HepG2 (cell line): ENCODE results near the gene PDILT. TPM values are rescaled to one million over a fixed set of nuclear protein-coding genes. Genes with fewer than 3 reads are reported as not detected.
A peak's percentile ranks its signal among the peaks of the same experiment; 100 is the strongest.

ENCODE experiments used
- IKZF4 ChIP-seq: sonication (generic); formaldehyde crosslinking; IDR thresholded peaks from 2 replicates; pipeline ENCODE4 v1.5.1; 2020; ENCODE audit warnings: borderline replicate concordance, mild to moderate bottlenecking, low read depth, missing genetic modification reagents; ENCODE audit errors: not compliant biosample characterization
- NKX3-1 ChIP-seq: sonication (generic); formaldehyde crosslinking; IDR thresholded peaks from 2 replicates; pipeline ENCODE4 v1.5.0; 2020; ENCODE audit warnings: missing genetic modification reagents
- SOX13 ChIP-seq, 3 experiments: fragments of 450-650 bp in 1 of 3; sonication (generic) in 1 of 3; formaldehyde crosslinking in 1 of 3; IDR thresholded peaks in 2 of 3; conservative IDR thresholded peaks in 1 of 3; 2 replicates each; pipeline versions ENCODE4 v1.5.0 to v1.6.1; 2016 to 2020; ENCODE audit warnings: antibody characterized with exemption in 1 of 3, mild to moderate bottlenecking in 1 of 3, missing compliant biosample characterization in 1 of 3, missing genetic modification reagents in 1 of 3, moderate library complexity in 1 of 3
- ZBTB20 ChIP-seq: sonication (generic); formaldehyde crosslinking; IDR thresholded peaks from 2 replicates; pipeline ENCODE4 v1.8.1; 2023; ENCODE audit warnings: missing genetic modification reagents, low read depth, mild to moderate bottlenecking, borderline replicate concordance
- ZNF205 ChIP-seq: IDR thresholded peaks from 2 replicates; pipeline ENCODE4 v1.6.1; 2018; ENCODE audit warnings: missing biosample characterization, missing genetic modification reagents
- ZNF331 ChIP-seq: sonication (generic); formaldehyde crosslinking; IDR thresholded peaks from 2 replicates; pipeline ENCODE4 v1.4.0; 2020; ENCODE audit warnings: missing genetic modification reagents
- ZNF7 ChIP-seq: IDR thresholded peaks from 2 replicates; pipeline ENCODE4 v1.6.1; 2016; ENCODE audit warnings: missing biosample characterization, missing genetic modification reagents
- polyA plus RNA-seq, 8 experiments: library from polyadenylated mRNA; depleted of rRNA in 3 of 8; stranded (reverse) in 7 of 8; unstranded in 1 of 8; fragments of >200 nt; fragmentation: Illumina TruSeq in 4 of 8; extraction: Trizol in 4 of 8; gene quantifications; 2 replicates each; pipeline versions ENCODE4 v1.2.1 to v1.2.3, GENCODE V29; 2011 to 2016; ENCODE audit warnings: low read depth in 4 of 8, missing spikeins in 1 of 8, mixed read lengths in 1 of 8; ENCODE audit not compliant: insufficient read depth in 1 of 8
- total RNA-seq, 5 experiments: library from RNA; depleted of rRNA; stranded (reverse); fragments of >200 nt; fragmentation: Illumina TruSeq; extraction: Trizol; gene quantifications; 2 replicates each; pipeline ENCODE4 v1.2.3, GENCODE V29; 2016; ENCODE audit warnings: low read depth in 1 of 5
- TF ChIP-seq, protein P1 (sequence below): IDR thresholded peaks from 2 replicates; pipeline ENCODE4 v1.6.1; 2016; ENCODE audit warnings: mild to moderate bottlenecking
- TF ChIP-seq, protein P2 (sequence below): sonication (generic); formaldehyde crosslinking; IDR thresholded peaks from 2 replicates; pipeline ENCODE4 v1.4.0; 2020; ENCODE audit warnings: missing genetic modification reagents, borderline replicate concordance
- TF ChIP-seq, protein P3 (sequence below): sonication (generic); formaldehyde crosslinking; IDR thresholded peaks from 2 replicates; pipeline ENCODE4 v1.4.0; 2020; ENCODE audit warnings: missing genetic modification reagents
- TF ChIP-seq, protein P4 (sequence below): IDR thresholded peaks from 2 replicates; pipeline ENCODE4 v1.4.0; 2020; ENCODE audit warnings: mild to moderate bottlenecking, missing genetic modification reagents
- TF ChIP-seq, protein P5 (sequence below): sonication (generic); formaldehyde crosslinking; IDR thresholded peaks from 2 replicates; pipeline ENCODE4 v1.4.0; 2020; ENCODE audit warnings: missing genetic modification reagents
- TF ChIP-seq, protein P6 (sequence below): sonication (generic); formaldehyde crosslinking; conservative IDR thresholded peaks from 2 replicates; pipeline ENCODE4 v1.4.0; 2020; ENCODE audit warnings: missing genetic modification reagents

PDILT gene
- total and polyA plus RNA-seq, 2 of the 13 experiments (the other 11 are each of a cell fraction or from before 2014, with no cell fraction given) = not detected

DNA sequence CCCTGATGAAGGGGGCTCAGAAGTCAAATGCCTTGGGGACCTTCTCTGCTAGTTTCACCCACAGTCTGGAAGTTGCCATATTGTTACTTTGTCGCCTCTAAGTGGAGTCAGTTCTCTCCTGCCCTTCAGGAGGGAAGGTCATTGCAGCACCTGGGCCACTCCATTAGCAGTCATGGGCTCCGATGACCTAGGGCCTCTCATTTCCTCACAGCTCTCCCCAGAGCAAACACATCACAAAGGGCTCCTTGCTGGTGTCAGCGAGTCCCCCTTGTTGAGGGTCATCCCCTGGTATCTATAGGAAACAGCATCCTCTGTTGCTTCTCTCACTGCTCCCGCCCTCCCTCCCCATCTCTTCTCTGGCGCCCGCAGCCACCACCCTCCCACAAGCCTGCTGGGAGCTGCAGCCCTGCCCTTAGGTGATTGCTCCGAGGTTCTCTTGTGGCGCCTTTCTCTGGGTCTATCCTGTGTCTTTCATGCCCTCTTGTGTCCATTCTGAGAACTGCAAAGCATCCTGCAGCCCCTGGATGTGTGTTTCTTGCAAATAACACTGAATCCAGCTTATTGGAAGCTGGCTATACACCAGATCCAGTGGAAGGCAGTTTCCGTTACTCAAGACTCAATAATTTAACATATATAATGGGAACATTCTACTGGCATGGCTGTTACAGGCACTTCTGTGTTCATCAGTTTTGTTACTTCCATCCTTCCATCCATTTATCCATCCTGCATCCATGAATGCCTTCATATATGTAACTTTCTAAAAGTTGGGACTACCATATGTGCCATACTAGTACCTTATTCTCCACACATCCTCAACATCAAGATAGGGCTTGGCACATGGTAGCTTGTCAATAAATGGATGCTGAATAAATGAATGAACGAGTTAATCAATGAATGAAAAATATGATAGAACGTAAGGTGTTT, 21.2 kb downstream of the PDILT start (continued):
- TF ChIP-seq IKZF4 (no peak), ZNF331 (CRISPR knock-in tag) (peak; percentile 50; the same call in 1 of the 2 replicates), ZNF7 (0 out of 2 replicates have a peak, but pooled peaks have one; percentile 1), ZNF205 (CRISPR knock-in tag) (no peak), SOX13 (IDR thresholded peaks at IDR 0.05) (no peak), SOX13 (CRISPR knock-in tag; conservative IDR thresholded peaks at IDR 0.05 in 1 of 2, IDR thresholded peaks at IDR 0.05 in 1 of 2) (0 out of 4 replicates have a peak, but pooled peaks of 1 of the 2 experiments have one; percentile 17), ZBTB20 (peak; percentile 21; the same call in 1 of the 2 replicates), NKX3-1 (CRISPR knock-in tag) (no peak)
- TF ChIP-seq, protein P1, sequence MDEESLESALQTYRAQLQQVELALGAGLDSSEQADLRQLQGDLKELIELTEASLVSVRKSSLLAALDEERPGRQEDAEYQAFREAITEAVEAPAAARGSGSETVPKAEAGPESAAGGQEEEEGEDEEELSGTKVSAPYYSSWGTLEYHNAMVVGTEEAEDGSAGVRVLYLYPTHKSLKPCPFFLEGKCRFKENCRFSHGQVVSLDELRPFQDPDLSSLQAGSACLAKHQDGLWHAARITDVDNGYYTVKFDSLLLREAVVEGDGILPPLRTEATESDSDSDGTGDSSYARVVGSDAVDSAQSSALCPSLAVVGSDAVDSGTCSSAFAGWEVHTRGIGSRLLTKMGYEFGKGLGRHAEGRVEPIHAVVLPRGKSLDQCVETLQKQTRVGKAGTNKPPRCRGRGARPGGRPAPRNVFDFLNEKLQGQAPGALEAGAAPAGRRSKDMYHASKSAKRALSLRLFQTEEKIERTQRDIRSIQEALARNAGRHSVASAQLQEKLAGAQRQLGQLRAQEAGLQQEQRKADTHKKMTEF (CRISPR knock-in tag) = no peak
- TF ChIP-seq, protein P2, sequence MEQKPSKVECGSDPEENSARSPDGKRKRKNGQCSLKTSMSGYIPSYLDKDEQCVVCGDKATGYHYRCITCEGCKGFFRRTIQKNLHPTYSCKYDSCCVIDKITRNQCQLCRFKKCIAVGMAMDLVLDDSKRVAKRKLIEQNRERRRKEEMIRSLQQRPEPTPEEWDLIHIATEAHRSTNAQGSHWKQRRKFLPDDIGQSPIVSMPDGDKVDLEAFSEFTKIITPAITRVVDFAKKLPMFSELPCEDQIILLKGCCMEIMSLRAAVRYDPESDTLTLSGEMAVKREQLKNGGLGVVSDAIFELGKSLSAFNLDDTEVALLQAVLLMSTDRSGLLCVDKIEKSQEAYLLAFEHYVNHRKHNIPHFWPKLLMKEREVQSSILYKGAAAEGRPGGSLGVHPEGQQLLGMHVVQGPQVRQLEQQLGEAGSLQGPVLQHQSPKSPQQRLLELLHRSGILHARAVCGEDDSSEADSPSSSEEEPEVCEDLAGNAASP (CRISPR knock-in tag) = peak; percentile 58; the same call in 1 of the 2 replicates
- TF ChIP-seq, protein P3, sequence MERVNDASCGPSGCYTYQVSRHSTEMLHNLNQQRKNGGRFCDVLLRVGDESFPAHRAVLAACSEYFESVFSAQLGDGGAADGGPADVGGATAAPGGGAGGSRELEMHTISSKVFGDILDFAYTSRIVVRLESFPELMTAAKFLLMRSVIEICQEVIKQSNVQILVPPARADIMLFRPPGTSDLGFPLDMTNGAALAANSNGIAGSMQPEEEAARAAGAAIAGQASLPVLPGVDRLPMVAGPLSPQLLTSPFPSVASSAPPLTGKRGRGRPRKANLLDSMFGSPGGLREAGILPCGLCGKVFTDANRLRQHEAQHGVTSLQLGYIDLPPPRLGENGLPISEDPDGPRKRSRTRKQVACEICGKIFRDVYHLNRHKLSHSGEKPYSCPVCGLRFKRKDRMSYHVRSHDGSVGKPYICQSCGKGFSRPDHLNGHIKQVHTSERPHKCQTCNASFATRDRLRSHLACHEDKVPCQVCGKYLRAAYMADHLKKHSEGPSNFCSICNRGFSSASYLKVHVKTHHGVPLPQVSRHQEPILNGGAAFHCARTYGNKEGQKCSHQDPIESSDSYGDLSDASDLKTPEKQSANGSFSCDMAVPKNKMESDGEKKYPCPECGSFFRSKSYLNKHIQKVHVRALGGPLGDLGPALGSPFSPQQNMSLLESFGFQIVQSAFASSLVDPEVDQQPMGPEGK (CRISPR knock-in tag) = peak; percentile 30; the same call in 1 of the 2 replicates
- TF ChIP-seq, protein P4, sequence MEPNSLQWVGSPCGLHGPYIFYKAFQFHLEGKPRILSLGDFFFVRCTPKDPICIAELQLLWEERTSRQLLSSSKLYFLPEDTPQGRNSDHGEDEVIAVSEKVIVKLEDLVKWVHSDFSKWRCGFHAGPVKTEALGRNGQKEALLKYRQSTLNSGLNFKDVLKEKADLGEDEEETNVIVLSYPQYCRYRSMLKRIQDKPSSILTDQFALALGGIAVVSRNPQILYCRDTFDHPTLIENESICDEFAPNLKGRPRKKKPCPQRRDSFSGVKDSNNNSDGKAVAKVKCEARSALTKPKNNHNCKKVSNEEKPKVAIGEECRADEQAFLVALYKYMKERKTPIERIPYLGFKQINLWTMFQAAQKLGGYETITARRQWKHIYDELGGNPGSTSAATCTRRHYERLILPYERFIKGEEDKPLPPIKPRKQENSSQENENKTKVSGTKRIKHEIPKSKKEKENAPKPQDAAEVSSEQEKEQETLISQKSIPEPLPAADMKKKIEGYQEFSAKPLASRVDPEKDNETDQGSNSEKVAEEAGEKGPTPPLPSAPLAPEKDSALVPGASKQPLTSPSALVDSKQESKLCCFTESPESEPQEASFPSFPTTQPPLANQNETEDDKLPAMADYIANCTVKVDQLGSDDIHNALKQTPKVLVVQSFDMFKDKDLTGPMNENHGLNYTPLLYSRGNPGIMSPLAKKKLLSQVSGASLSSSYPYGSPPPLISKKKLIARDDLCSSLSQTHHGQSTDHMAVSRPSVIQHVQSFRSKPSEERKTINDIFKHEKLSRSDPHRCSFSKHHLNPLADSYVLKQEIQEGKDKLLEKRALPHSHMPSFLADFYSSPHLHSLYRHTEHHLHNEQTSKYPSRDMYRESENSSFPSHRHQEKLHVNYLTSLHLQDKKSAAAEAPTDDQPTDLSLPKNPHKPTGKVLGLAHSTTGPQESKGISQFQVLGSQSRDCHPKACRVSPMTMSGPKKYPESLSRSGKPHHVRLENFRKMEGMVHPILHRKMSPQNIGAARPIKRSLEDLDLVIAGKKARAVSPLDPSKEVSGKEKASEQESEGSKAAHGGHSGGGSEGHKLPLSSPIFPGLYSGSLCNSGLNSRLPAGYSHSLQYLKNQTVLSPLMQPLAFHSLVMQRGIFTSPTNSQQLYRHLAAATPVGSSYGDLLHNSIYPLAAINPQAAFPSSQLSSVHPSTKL (CRISPR knock-in tag) = peak; percentile 34; the same call in 1 of the 2 replicates
- TF ChIP-seq, protein P5, sequence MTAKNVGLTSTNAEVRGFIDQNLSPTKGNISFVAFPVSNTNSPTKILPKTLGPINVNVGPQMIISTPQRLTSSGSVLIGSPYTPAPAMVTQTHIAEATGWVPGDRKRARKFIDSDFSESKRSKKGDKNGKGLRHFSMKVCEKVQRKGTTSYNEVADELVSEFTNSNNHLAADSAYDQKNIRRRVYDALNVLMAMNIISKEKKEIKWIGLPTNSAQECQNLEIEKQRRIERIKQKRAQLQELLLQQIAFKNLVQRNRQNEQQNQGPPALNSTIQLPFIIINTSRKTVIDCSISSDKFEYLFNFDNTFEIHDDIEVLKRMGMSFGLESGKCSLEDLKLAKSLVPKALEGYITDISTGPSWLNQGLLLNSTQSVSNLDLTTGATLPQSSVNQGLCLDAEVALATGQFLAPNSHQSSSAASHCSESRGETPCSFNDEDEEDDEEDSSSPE (CRISPR knock-in tag) = peak; percentile 58; the same call in 1 of the 2 replicates
- TF ChIP-seq, protein P6, sequence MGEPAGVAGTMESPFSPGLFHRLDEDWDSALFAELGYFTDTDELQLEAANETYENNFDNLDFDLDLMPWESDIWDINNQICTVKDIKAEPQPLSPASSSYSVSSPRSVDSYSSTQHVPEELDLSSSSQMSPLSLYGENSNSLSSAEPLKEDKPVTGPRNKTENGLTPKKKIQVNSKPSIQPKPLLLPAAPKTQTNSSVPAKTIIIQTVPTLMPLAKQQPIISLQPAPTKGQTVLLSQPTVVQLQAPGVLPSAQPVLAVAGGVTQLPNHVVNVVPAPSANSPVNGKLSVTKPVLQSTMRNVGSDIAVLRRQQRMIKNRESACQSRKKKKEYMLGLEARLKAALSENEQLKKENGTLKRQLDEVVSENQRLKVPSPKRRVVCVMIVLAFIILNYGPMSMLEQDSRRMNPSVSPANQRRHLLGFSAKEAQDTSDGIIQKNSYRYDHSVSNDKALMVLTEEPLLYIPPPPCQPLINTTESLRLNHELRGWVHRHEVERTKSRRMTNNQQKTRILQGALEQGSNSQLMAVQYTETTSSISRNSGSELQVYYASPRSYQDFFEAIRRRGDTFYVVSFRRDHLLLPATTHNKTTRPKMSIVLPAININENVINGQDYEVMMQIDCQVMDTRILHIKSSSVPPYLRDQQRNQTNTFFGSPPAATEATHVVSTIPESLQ (CRISPR knock-in tag) = 0 out of 2 replicates have a peak, but pooled peaks have one; percentile 37
